PC-3 (cell line): ENCODE data around the gene WDR27. TPM values are rescaled to one million over a fixed set of nuclear protein-coding genes. Genes with fewer than 3 reads are reported as not detected.
A peak's percentile ranks its signal among the peaks of the same experiment; 100 is the strongest.

Experiments used
- ATAC-seq: fragments of 200-7000 bp; cut with Tn5 transposase; 2 replicates; pipeline ENCODE4 v1.9.1; 2020; ENCODE audit warnings: mild to moderate bottlenecking, moderate library complexity
- BruUV-seq: library from RNA; stranded (reverse); fragments of 400-500 nt; replicated peaks from 2 replicates; lab custom pipeline; 2021; lab: Mats Ljungman, UMichigan
- CTCF ChIA-PET: fragments of 300-600 bp; sonication (Branson Sonifier 250); formaldehyde crosslinking; loops from one replicate; lab custom pipeline; 2022; ENCODE audit warnings: antibody characterized with exemption; lab: Charles Lee
- POLR2A ChIA-PET: fragments of 300-600 bp; sonication (Branson Sonifier 250); formaldehyde crosslinking; loops from one replicate; lab custom pipeline; 2022; ENCODE audit warnings: antibody characterized with exemption; ENCODE audit not compliant: unreplicated experiment; lab: Charles Lee
- DNase-seq: peaks from one replicate; pipeline ENCODE4 v3.0.0-alpha.2; 2015
- H2AFZ ChIP-seq: fragments of 300-600 bp; sonication (generic); 2 replicates; pipeline ENCODE4 v1.6.0; 2016; ENCODE audit warnings: antibody characterized with exemption, low read length
- H3F3A ChIP-seq: fragments of 300-600 bp; sonication (generic); one replicate; pipeline ENCODE4 v1.6.0; 2017; ENCODE audit warnings: antibody characterized with exemption, low read length, control low read depth, mild to moderate bottlenecking; ENCODE audit not compliant: unreplicated experiment
- H3K27ac ChIP-seq: fragments of 300-600 bp; sonication (generic); 2 replicates; pipeline ENCODE4 v1.5.1; 2016; ENCODE audit warnings: mild to moderate bottlenecking, low read length
- H3K27me3 ChIP-seq: fragments of 300-600 bp; sonication (generic); 2 replicates; pipeline ENCODE4 v1.6.1; 2016; ENCODE audit warnings: low read length, mixed read lengths
- H3K36me3 ChIP-seq: fragments of 300-600 bp; sonication (generic); 2 replicates; pipeline ENCODE4 v1.6.1; 2016; ENCODE audit warnings: low read depth, mixed run types, low read length, mixed read lengths
- H3K4me1 ChIP-seq: fragments of 300-600 bp; sonication (generic); 2 replicates; pipeline ENCODE4 v1.5.1; 2016; ENCODE audit warnings: low read length; ENCODE audit not compliant: insufficient read depth
- H3K4me2 ChIP-seq: fragments of 300-600 bp; sonication (generic); 2 replicates; pipeline ENCODE4 v1.6.0; 2016; ENCODE audit warnings: low read length
- H3K4me3 ChIP-seq: fragments of 300-600 bp; sonication (generic); 2 replicates; pipeline ENCODE4 v1.5.1; 2016; ENCODE audit warnings: mild to moderate bottlenecking, low read length, mixed read lengths
- H3K79me2 ChIP-seq: fragments of 300-600 bp; sonication (generic); 2 replicates; pipeline ENCODE4 v1.6.1; 2017; ENCODE audit warnings: low read length, mixed read lengths
- H3K9ac ChIP-seq: fragments of 300-600 bp; sonication (generic); 2 replicates; pipeline ENCODE4 v1.6.0; 2016; ENCODE audit warnings: mild to moderate bottlenecking, low read length
- H3K9me2 ChIP-seq: fragments of 300-600 bp; sonication (generic); replicated peaks from 2 replicates; pipeline ENCODE4 v1.6.1; 2016; ENCODE audit warnings: mixed run types, low read length, mixed read lengths
- H3K9me3 ChIP-seq: fragments of 300-600 bp; sonication (generic); 2 replicates; pipeline ENCODE4 v1.6.1; 2016; ENCODE audit warnings: low read length, mixed read lengths
- H4K20me1 ChIP-seq: fragments of 300-600 bp; sonication (generic); 2 replicates; pipeline ENCODE4 v1.6.1; 2016; ENCODE audit warnings: low read length, mixed read lengths
- CTCF ChIP-seq: fragments of 300-600 bp; sonication (generic); conservative IDR thresholded peaks from 2 replicates; pipeline ENCODE4 v1.5.1; 2017; ENCODE audit warnings: antibody characterized with exemption, low read depth, mild to moderate bottlenecking, low read length
- EZH2 ChIP-seq: fragments of 300-600 bp; sonication (generic); IDR thresholded peaks from one replicate; pipeline ENCODE4 v1.6.1; 2017; ENCODE audit warnings: antibody characterized with exemption, mild to moderate bottlenecking, low read length; ENCODE audit not compliant: unreplicated experiment
- EZH2phosphoT487 ChIP-seq: fragments of 300-600 bp; sonication (generic); IDR thresholded peaks from 2 replicates; pipeline ENCODE4 v1.6.1; 2018; ENCODE audit warnings: mild to moderate bottlenecking, antibody characterized with exemption, low read length, borderline replicate concordance
- intact Hi-C: fragments of 100-400 bp; cut with micrococcal nuclease; formaldehyde crosslinking; loops from 2 replicates; pipeline ENCODE4 v1.9.0; 2023
- total RNA-seq: library from RNA; depleted of rRNA; stranded (reverse); fragments of >200 nt; gene quantifications from 2 replicates; pipeline ENCODE4 v1.2.3, GENCODE V29; 2014

Gene WDR27
- total RNA-seq, 1 experiment from 2014 or later: 20.0 TPM

GRCh38 chr6:169745405-169745804 is 43.6 kb upstream of the WDR27 start:
- POLR2A ChIA-PET: no interaction called here
- Histone ChIP-seq H3K79me2 (peaks cover 8% of the 10 kb centered on the region), H3K9ac (no peak overlapping the region), H3F3A (no peaks in the 10 kb centered on the region), H3K4me3 (no peak overlapping the region), H2AFZ (no peak overlapping the region), H3K9me2 (no peaks in the 10 kb centered on the region), H4K20me1 (no peaks in the 10 kb centered on the region), H3K4me2 (no peak overlapping the region), H3K9me3 (no peaks in the 10 kb centered on the region), H3K4me1 (no peaks in the 10 kb centered on the region; the same call in 1 of the 2 replicates), H3K27me3 (no peaks in the 10 kb centered on the region), H3K27ac (no peak overlapping the region), H3K36me3 (no peaks in the 10 kb centered on the region)
- CTCF ChIA-PET: no interaction called here
- ATAC-seq: no peak
- no TSS peak for BruUV-seq
- TF ChIP-seq CTCF (no peak), EZH2 (no peak), EZH2phosphoT487 (no peak)
- no peak for DNase-seq
- intact Hi-C loops: no loop called here

GRCh38 chr6:169741344-169741743 is 39.5 kb upstream of the WDR27 start:
- no peak overlapping the region for H3K9ac ChIP-seq
- H4K20me1 ChIP-seq: no peaks in the 10 kb centered on the region
- intact Hi-C loops: no loop called here
- H3F3A ChIP-seq: no peaks in the 10 kb centered on the region
- no peak overlapping the region for H2AFZ ChIP-seq
- ChIA-PET POLR2A (no interaction called here), CTCF (no interaction called here)
- H3K36me3 ChIP-seq: no peaks in the 10 kb centered on the region
- no peak for DNase-seq
- no peaks in the 10 kb centered on the region for H3K79me2 ChIP-seq
- no TSS peak for BruUV-seq
- TF ChIP-seq CTCF: no peak
- TF ChIP-seq EZH2phosphoT487: no peak
- TF ChIP-seq EZH2: no peak
- no peaks in the 10 kb centered on the region for H3K9me3 ChIP-seq
- ATAC-seq: peak; percentile 54
- no peak overlapping the region for H3K27ac ChIP-seq
- no peaks in the 10 kb centered on the region for H3K27me3 ChIP-seq
- H3K4me2 ChIP-seq: no peak overlapping the region
- H3K4me1 ChIP-seq: no peaks in the 10 kb centered on the region
- no peaks in the 10 kb centered on the region for H3K9me2 ChIP-seq
- no peak overlapping the region for H3K4me3 ChIP-seq

GRCh38 chr6:169738976-169739529 is 37.2 kb upstream of the WDR27 start:
- Histone ChIP-seq H3K27ac (no peak overlapping the region), H2AFZ (no peak overlapping the region), H3K36me3 (no peaks in the 10 kb centered on the region), H3K9me3 (no peaks in the 10 kb centered on the region), H3K4me2 (no peak overlapping the region), H4K20me1 (no peaks in the 10 kb centered on the region), H3K4me3 (no peak overlapping the region), H3K9me2 (no peaks in the 10 kb centered on the region), H3K27me3 (no peaks in the 10 kb centered on the region), H3K79me2 (no peaks in the 10 kb centered on the region), H3K9ac (no peak overlapping the region), H3F3A (no peaks in the 10 kb centered on the region), H3K4me1 (no peaks in the 10 kb centered on the region)
- CTCF ChIA-PET: no interaction called here
- POLR2A ChIA-PET: no interaction called here
- TF ChIP-seq EZH2: no peak
- no peak for TF ChIP-seq CTCF
- no peak for TF ChIP-seq EZH2phosphoT487
- intact Hi-C loops: no loop called here
- no peak for ATAC-seq
- DNase-seq: no peak
- no TSS peak for BruUV-seq
